WTC11 (cell line): ENCODE data around the gene CMTM6. TPM values are rescaled to one million over a fixed set of nuclear protein-coding genes. Genes with fewer than 3 reads are reported as not detected.

Experiments used
- ATAC-seq: fragments of 200-7000 bp; cut with Tn5 transposase; 2 replicates; pipeline ENCODE4 v1.10.0; 2021; ENCODE audit warnings: mild to moderate bottlenecking, moderate library complexity
- CTCF ChIA-PET: fragments of 300-600 bp; sonication (Branson Sonifier 250); formaldehyde crosslinking; loops from one replicate; lab custom pipeline; 2021; ENCODE audit warnings: antibody characterized with exemption; lab: Charles Lee
- POLR2A ChIA-PET: fragments of 350-600 bp; sonication (Branson Sonifier 250); formaldehyde crosslinking; loops from one replicate; lab custom pipeline; 2021; ENCODE audit warnings: antibody characterized with exemption; lab: Charles Lee
- DNase-seq: peaks from one replicate; pipeline ENCODE4 v3.0.0; 2021; ENCODE audit warnings: low spot score
- H3K27ac Mint-ChIP-seq: 2 replicates; pipeline ENCODE4 v1.8.0; 2021; ENCODE audit warnings: mixed read lengths
- H3K27me3 Mint-ChIP-seq: 2 replicates; pipeline ENCODE4 v1.8.0; 2021; ENCODE audit warnings: low read depth, mild to moderate bottlenecking, moderate library complexity, mixed read lengths
- H3K36me3 Mint-ChIP-seq: 2 replicates; pipeline ENCODE4 v1.8.0; 2021; ENCODE audit warnings: mixed read lengths
- H3K4me1 Mint-ChIP-seq: 2 replicates; pipeline ENCODE4 v1.8.0; 2022; ENCODE audit warnings: mixed read lengths
- H3K4me3 Mint-ChIP-seq: 2 replicates; pipeline ENCODE4 v1.8.0; 2021; ENCODE audit warnings: mild to moderate bottlenecking, moderate library complexity, mixed read lengths
- H3K9me3 Mint-ChIP-seq: 2 replicates; pipeline ENCODE4 v1.8.0; 2021; ENCODE audit warnings: mixed read lengths
- ESRRA ChIP-seq: sonication (generic); formaldehyde crosslinking; IDR thresholded peaks from 2 replicates; pipeline ENCODE4 v1.8.1; 2022; ENCODE audit warnings: mild to moderate bottlenecking, missing genetic modification reagents, borderline replicate concordance
- FOXJ3 ChIP-seq: sonication (generic); formaldehyde crosslinking; IDR thresholded peaks from 2 replicates; pipeline ENCODE4 v1.9.0; 2021; ENCODE audit warnings: missing genetic modification reagents, mild to moderate bottlenecking, borderline replicate concordance
- microRNA-seq: library from miRNA; unstranded; fragments of <30 nt; microRNA quantifications from one replicate; pipeline ENCODE4 v1.2.0, GENCODE V29; 2022; ENCODE audit warnings: borderline number of aligned reads
- total RNA-seq: library from RNA; stranded (reverse); gene quantifications from 3 replicates; pipeline ENCODE4 v1.2.3, GENCODE V29; 2021
- TF ChIP-seq, protein P1 (sequence below): sonication (generic); formaldehyde crosslinking; IDR thresholded peaks from 2 replicates; pipeline ENCODE4 v1.8.0; 2022; ENCODE audit warnings: missing genetic modification reagents
- TF ChIP-seq, protein P2 (sequence below): sonication (generic); formaldehyde crosslinking; IDR thresholded peaks from 2 replicates; pipeline ENCODE4 v1.8.1; 2022; ENCODE audit warnings: missing genetic modification reagents, borderline replicate concordance

The CMTM6 gene
- total RNA-seq, 1 experiment from 2014 or later = 42.3 TPM

- no peak for TF ChIP-seq FOXJ3 (CRISPR knock-in tag)
Observed at GRCh38 chr3:32432045-32432710, 70.5 kb downstream of the CMTM6 start (continued).

- Mint-ChIP-seq H3K4me3 (no peak overlapping the region), H3K4me1 (peaks cover 11% of the 10 kb centered on the region; the same call in 1 of the 2 replicates), H3K27ac (no peak overlapping the region), H3K36me3 (no peaks in the 10 kb centered on the region), H3K27me3 (no peaks in the 10 kb centered on the region), H3K9me3 (no peaks in the 10 kb centered on the region)
- CTCF ChIA-PET = no interaction called here
- ATAC-seq (no peak), DNase-seq (no peak)
- POLR2A ChIA-PET = no interaction called here
- TF ChIP-seq ESRRA (CRISPR knock-in tag) = no peak
- TF ChIP-seq, protein P1, sequence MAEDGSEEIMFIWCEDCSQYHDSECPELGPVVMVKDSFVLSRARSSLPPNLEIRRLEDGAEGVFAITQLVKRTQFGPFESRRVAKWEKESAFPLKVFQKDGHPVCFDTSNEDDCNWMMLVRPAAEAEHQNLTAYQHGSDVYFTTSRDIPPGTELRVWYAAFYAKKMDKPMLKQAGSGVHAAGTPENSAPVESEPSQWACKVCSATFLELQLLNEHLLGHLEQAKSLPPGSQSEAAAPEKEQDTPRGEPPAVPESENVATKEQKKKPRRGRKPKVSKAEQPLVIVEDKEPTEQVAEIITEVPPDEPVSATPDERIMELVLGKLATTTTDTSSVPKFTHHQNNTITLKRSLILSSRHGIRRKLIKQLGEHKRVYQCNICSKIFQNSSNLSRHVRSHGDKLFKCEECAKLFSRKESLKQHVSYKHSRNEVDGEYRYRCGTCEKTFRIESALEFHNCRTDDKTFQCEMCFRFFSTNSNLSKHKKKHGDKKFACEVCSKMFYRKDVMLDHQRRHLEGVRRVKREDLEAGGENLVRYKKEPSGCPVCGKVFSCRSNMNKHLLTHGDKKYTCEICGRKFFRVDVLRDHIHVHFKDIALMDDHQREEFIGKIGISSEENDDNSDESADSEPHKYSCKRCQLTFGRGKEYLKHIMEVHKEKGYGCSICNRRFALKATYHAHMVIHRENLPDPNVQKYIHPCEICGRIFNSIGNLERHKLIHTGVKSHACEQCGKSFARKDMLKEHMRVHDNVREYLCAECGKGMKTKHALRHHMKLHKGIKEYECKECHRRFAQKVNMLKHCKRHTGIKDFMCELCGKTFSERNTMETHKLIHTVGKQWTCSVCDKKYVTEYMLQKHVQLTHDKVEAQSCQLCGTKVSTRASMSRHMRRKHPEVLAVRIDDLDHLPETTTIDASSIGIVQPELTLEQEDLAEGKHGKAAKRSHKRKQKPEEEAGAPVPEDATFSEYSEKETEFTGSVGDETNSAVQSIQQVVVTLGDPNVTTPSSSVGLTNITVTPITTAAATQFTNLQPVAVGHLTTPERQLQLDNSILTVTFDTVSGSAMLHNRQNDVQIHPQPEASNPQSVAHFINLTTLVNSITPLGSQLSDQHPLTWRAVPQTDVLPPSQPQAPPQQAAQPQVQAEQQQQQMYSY (CRISPR knock-in tag) = no peak
- TF ChIP-seq, protein P2, sequence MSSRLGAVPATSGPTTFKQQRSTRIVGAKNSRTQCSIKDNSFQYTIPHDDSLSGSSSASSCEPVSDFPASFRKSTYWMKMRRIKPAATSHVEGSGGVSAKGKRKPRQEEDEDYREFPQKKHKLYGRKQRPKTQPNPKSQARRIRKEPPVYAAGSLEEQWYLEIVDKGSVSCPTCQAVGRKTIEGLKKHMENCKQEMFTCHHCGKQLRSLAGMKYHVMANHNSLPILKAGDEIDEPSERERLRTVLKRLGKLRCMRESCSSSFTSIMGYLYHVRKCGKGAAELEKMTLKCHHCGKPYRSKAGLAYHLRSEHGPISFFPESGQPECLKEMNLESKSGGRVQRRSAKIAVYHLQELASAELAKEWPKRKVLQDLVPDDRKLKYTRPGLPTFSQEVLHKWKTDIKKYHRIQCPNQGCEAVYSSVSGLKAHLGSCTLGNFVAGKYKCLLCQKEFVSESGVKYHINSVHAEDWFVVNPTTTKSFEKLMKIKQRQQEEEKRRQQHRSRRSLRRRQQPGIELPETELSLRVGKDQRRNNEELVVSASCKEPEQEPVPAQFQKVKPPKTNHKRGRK = no peak
Observed at GRCh38 chr3:32431481-32431880, 71.2 kb downstream of the CMTM6 start.

Small RNA genes lying within 50 kb of the gene (microRNA-seq; reads per million reads assigned to microRNA genes)
- not detected for gene MIR548AY

Other genes starting within 250 kb of the CMTM6 start
- gene CMTM7, start 111.0 kb downstream of the CMTM6 start, total RNA-seq = 19.9 to 24.0 TPM (median 23.4 TPM) in 3 replicates
- gene DYNC1LI1, start 68.0 kb upstream of the CMTM6 start, total RNA-seq = 38.9 to 43.6 TPM (median 42.8 TPM) in 3 replicates
- gene CNOT10, start 182.3 kb upstream of the CMTM6 start, total RNA-seq = 37.5 to 40.0 TPM (median 38.7 TPM) in 3 replicates